ENCODE data around the gene INSL6. TPM values are rescaled to one million over a fixed set of nuclear protein-coding genes. Genes with fewer than 3 reads are reported as not detected.
A peak's percentile ranks its signal among the peaks of the same experiment; 100 is the strongest.
"Not testable (repeated sequence)": the region's sequence is repeated elsewhere in the genome, so short reads cannot be mapped to it uniquely, and the experiment has no call there.

The INSL6 gene
- not detected in 2 replicates for total RNA-seq (2014; rRNA removed; shearing (Covaris generic))
- not detected in 2 replicates for polyA plus RNA-seq (2014; cell fraction: nucleus; rRNA removed)

- no peak for DNase-seq (ENCODE audit: extremely low read depth, low read depth)
Measured at GRCh38 chr9:5185220-5185840, at the start of gene INSL6. TSS of gene INSL6 (minus strand) at chr9:5185639. CDS start at chr9:5185602, 37 bp downstream.

GRCh38 chr9:5231212-5231611, 45.8 kb upstream of the INSL6 start, which contains the start of gene INSL4:
TSS of gene INSL4 (plus strand) at chr9:5231419. CDS start at chr9:5231524, 105 bp downstream.
- DNase-seq (ENCODE audit: extremely low read depth, low read depth): peak; percentile 73

GRCh38 chr9:5230554-5230953, 45.1 kb upstream of the INSL6 start:
- no peak for DNase-seq (ENCODE audit: extremely low read depth, low read depth)

GRCh38 chr9:5205071-5205470, 19.6 kb upstream of the INSL6 start:
- no peak for DNase-seq (ENCODE audit: extremely low read depth, low read depth)

- DNase-seq (ENCODE audit: extremely low read depth, low read depth): no peak
Measured at GRCh38 chr9:5195463-5195862, 10.0 kb upstream of the INSL6 start.

- no peak for DNase-seq (ENCODE audit: extremely low read depth, low read depth)
Measured at GRCh38 chr9:5193345-5193744, 7.9 kb upstream of the INSL6 start.

GRCh38 chr9:5191985-5192384, 6.5 kb upstream of the INSL6 start:
- no peak for DNase-seq (ENCODE audit: extremely low read depth, low read depth)

- no peak for DNase-seq (ENCODE audit: extremely low read depth, low read depth)
Measured at GRCh38 chr9:5188060-5188984, 2.9 kb upstream of the INSL6 start.

- peak; percentile 50 for DNase-seq (ENCODE audit: extremely low read depth, low read depth)
Measured at GRCh38 chr9:5186416-5187169, 1.2 kb upstream of the INSL6 start.

- DNase-seq (ENCODE audit: extremely low read depth, low read depth): no peak
Measured at GRCh38 chr9:5184776-5185175, 663 bp downstream of the INSL6 start.

GRCh38 chr9:5180631-5181030, 4.8 kb downstream of the INSL6 start:
- DNase-seq (ENCODE audit: extremely low read depth, low read depth): not testable (repeated sequence)

GRCh38 chr9:5178126-5178805, 7.2 kb downstream of the INSL6 start:
- no peak for DNase-seq (ENCODE audit: extremely low read depth, low read depth)

GRCh38 chr9:5146241-5146640, 39.2 kb downstream of the INSL6 start:
- no peak for DNase-seq (ENCODE audit: extremely low read depth, low read depth)

- no peak for DNase-seq (ENCODE audit: extremely low read depth, low read depth)
Measured at GRCh38 chr9:5144217-5144616, 41.2 kb downstream of the INSL6 start.

GRCh38 chr9:5140151-5140550, 45.3 kb downstream of the INSL6 start:
- no peak for DNase-seq (ENCODE audit: extremely low read depth, low read depth)

GRCh38 chr9:5122516-5122915, 62.9 kb downstream of the INSL6 start:
- DNase-seq (ENCODE audit: extremely low read depth, low read depth): no peak

- no peak for DNase-seq (ENCODE audit: extremely low read depth, low read depth)
Measured at GRCh38 chr9:5122116-5122515, 63.3 kb downstream of the INSL6 start.

GRCh38 chr9:5113994-5114748, 71.3 kb downstream of the INSL6 start:
- DNase-seq (ENCODE audit: extremely low read depth, low read depth): no peak

Measured in NCI-H460 (cell line).